HEK293 (cell line): ENCODE measurements around the gene GREM2.
A peak's percentile ranks its signal among the peaks of the same experiment; 100 is the strongest.

Experiments used
- GLI4 ChIP-seq: fragments of 450-650 bp; formaldehyde crosslinking; IDR thresholded peaks from 2 replicates; pipeline ENCODE4 v1.5.1; 2016; ENCODE audit warnings: missing biosample characterization, missing genetic modification characterization
- GLIS1 ChIP-seq: fragments of 450-650 bp; formaldehyde crosslinking; IDR thresholded peaks from 2 replicates; pipeline ENCODE4 v1.5.1; 2016; ENCODE audit warnings: missing biosample characterization, missing genetic modification characterization
- INSM2 ChIP-seq: fragments of 450-650 bp; formaldehyde crosslinking; IDR thresholded peaks from 2 replicates; pipeline ENCODE4 v1.5.1; 2016; ENCODE audit warnings: missing biosample characterization, missing genetic modification characterization
- KLF16 ChIP-seq: fragments of 450-650 bp; formaldehyde crosslinking; IDR thresholded peaks from 2 replicates; pipeline ENCODE4 v1.5.1; 2017; ENCODE audit warnings: missing biosample characterization, missing genetic modification characterization
- MEIS1 ChIP-seq: sonication (generic); formaldehyde crosslinking; IDR thresholded peaks from 2 replicates; pipeline ENCODE4 v1.8.1; 2022; ENCODE audit warnings: missing genetic modification reagents, mild to moderate bottlenecking, borderline replicate concordance
- PRDM2 ChIP-seq: fragments of 450-650 bp; formaldehyde crosslinking; IDR thresholded peaks from 2 replicates; pipeline ENCODE4 v1.5.1; 2016; ENCODE audit warnings: missing biosample characterization, missing genetic modification characterization, borderline replicate concordance
- WT1 ChIP-seq: fragments of 450-650 bp; formaldehyde crosslinking; IDR thresholded peaks from 2 replicates; pipeline ENCODE4 v1.5.1; 2016; ENCODE audit warnings: missing biosample characterization, missing genetic modification characterization
- ZFP3 ChIP-seq: fragments of 450-650 bp; formaldehyde crosslinking; IDR thresholded peaks from 2 replicates; pipeline ENCODE4 v1.5.1; 2016; ENCODE audit warnings: low read depth, missing biosample characterization, missing genetic modification characterization
- ZNF19 ChIP-seq: fragments of 450-650 bp; formaldehyde crosslinking; IDR thresholded peaks from 2 replicates; pipeline ENCODE4; 2016; ENCODE audit warnings: missing biosample characterization, missing genetic modification characterization, low read depth
- ZNF433 ChIP-seq: fragments of 450-650 bp; formaldehyde crosslinking; IDR thresholded peaks from 2 replicates; pipeline ENCODE4 v1.5.1; 2016; ENCODE audit warnings: missing biosample characterization, missing genetic modification characterization, low read depth
- ZNF473 ChIP-seq: fragments of 450-650 bp; formaldehyde crosslinking; IDR thresholded peaks from 2 replicates; pipeline ENCODE4 v1.5.1; 2017; ENCODE audit warnings: missing biosample characterization, missing genetic modification characterization
- ZNF555 ChIP-seq: fragments of 450-650 bp; formaldehyde crosslinking; conservative IDR thresholded peaks from 2 replicates; pipeline ENCODE4 v1.5.1; 2017; ENCODE audit warnings: missing biosample characterization, mild to moderate bottlenecking, missing genetic modification characterization, inconsistent platforms
- ZNF830 ChIP-seq: fragments of 450-650 bp; IDR thresholded peaks from 2 replicates; pipeline ENCODE4 v1.5.0; 2018; ENCODE audit warnings: missing biosample characterization, missing genetic modification characterization, low read depth, mild to moderate bottlenecking, moderate library complexity
- TF ChIP-seq, protein P1 (sequence below): fragments of 450-650 bp; formaldehyde crosslinking; IDR thresholded peaks from 2 replicates; pipeline ENCODE4 v1.5.1; 2017; ENCODE audit warnings: missing biosample characterization, missing genetic modification characterization
- TF ChIP-seq, protein P2 (sequence below): fragments of 450-650 bp; IDR thresholded peaks from 2 replicates; pipeline ENCODE4 v1.5.1; 2018; ENCODE audit warnings: missing biosample characterization, mild to moderate bottlenecking, missing genetic modification characterization
- TF ChIP-seq, protein P3 (sequence below): fragments of 450-650 bp; formaldehyde crosslinking; conservative IDR thresholded peaks from 2 replicates; pipeline ENCODE4 v1.5.1; 2016; ENCODE audit warnings: low read depth, missing biosample characterization, missing genetic modification characterization

GREM2 gene

GRCh38 chr1:240527086-240527485, 84.9 kb downstream of the GREM2 start (continued):
- TF ChIP-seq WT1 = peak; percentile 60; the same call in 1 of the 2 replicates
- no peak for TF ChIP-seq PRDM2 (tag by site-specific recombination)
- no peak for TF ChIP-seq MEIS1
- no peak for TF ChIP-seq ZNF433 (tag by site-specific recombination)
- TF ChIP-seq ZNF19 (tag by site-specific recombination) = no peak
- TF ChIP-seq KLF16 = no peak
- no peak for TF ChIP-seq ZNF830 (tag by site-specific recombination)
- no peak for TF ChIP-seq ZNF473
- TF ChIP-seq, protein P1, sequence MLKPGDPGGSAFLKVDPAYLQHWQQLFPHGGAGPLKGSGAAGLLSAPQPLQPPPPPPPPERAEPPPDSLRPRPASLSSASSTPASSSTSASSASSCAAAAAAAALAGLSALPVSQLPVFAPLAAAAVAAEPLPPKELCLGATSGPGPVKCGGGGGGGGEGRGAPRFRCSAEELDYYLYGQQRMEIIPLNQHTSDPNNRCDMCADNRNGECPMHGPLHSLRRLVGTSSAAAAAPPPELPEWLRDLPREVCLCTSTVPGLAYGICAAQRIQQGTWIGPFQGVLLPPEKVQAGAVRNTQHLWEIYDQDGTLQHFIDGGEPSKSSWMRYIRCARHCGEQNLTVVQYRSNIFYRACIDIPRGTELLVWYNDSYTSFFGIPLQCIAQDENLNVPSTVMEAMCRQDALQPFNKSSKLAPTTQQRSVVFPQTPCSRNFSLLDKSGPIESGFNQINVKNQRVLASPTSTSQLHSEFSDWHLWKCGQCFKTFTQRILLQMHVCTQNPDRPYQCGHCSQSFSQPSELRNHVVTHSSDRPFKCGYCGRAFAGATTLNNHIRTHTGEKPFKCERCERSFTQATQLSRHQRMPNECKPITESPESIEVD = peak; percentile 29; the same call in 1 of the 2 replicates
- TF ChIP-seq, protein P2, sequence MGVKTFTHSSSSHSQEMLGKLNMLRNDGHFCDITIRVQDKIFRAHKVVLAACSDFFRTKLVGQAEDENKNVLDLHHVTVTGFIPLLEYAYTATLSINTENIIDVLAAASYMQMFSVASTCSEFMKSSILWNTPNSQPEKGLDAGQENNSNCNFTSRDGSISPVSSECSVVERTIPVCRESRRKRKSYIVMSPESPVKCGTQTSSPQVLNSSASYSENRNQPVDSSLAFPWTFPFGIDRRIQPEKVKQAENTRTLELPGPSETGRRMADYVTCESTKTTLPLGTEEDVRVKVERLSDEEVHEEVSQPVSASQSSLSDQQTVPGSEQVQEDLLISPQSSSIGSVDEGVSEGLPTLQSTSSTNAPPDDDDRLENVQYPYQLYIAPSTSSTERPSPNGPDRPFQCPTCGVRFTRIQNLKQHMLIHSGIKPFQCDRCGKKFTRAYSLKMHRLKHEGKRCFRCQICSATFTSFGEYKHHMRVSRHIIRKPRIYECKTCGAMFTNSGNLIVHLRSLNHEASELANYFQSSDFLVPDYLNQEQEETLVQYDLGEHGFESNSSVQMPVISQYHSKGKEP (tag by site-specific recombination) = peak; percentile 6; the same call in 1 of the 2 replicates
- 0 out of 2 replicates have a peak, but pooled peaks have one; percentile 26 for TF ChIP-seq GLIS1 (tag by site-specific recombination)
- TF ChIP-seq GLI4 (tag by site-specific recombination) = no peak
- TF ChIP-seq, protein P3, sequence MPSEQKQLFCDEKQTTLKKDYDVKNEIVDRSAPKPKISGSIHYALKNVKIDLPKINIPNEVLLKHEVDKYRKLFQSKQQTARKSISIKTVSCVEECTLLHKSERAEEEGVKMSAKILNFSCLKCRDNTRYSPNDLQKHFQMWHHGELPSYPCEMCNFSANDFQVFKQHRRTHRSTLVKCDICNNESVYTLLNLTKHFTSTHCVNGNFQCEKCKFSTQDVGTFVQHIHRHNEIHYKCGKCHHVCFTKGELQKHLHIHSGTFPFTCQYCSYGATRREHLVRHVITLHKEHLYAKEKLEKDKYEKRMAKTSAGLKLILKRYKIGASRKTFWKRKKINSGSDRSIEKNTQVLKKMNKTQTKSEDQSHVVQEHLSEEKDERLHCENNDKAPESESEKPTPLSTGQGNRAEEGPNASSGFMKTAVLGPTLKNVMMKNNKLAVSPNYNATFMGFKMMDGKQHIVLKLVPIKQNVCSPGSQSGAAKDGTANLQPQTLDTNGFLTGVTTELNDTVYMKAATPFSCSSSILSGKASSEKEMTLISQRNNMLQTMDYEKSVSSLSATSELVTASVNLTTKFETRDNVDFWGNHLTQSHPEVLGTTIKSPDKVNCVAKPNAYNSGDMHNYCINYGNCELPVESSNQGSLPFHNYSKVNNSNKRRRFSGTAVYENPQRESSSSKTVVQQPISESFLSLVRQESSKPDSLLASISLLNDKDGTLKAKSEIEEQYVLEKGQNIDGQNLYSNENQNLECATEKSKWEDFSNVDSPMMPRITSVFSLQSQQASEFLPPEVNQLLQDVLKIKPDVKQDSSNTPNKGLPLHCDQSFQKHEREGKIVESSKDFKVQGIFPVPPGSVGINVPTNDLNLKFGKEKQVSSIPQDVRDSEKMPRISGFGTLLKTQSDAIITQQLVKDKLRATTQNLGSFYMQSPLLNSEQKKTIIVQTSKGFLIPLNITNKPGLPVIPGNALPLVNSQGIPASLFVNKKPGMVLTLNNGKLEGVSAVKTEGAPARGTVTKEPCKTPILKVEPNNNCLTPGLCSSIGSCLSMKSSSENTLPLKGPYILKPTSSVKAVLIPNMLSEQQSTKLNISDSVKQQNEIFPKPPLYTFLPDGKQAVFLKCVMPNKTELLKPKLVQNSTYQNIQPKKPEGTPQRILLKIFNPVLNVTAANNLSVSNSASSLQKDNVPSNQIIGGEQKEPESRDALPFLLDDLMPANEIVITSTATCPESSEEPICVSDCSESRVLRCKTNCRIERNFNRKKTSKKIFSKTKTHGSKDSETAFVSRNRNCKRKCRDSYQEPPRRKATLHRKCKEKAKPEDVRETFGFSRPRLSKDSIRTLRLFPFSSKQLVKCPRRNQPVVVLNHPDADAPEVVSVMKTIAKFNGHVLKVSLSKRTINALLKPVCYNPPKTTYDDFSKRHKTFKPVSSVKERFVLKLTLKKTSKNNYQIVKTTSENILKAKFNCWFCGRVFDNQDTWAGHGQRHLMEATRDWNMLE (tag by site-specific recombination) = no peak
- TF ChIP-seq ZFP3 (tag by site-specific recombination) = no peak
- no peak for TF ChIP-seq ZNF555 (tag by site-specific recombination)
- no peak for TF ChIP-seq INSM2
